Activated CD8-positive, alpha-beta memory T cell treated with anti-CD3 and anti-CD28 coated beads, Interleukin-2, amount 50 U/mL, for 4 hours (primary cell): Measurements from ENCODE around the gene MED27.
"Not testable (repeated sequence)": the region's sequence is repeated elsewhere in the genome, so short reads cannot be mapped to it uniquely, and the experiment has no call there.

ENCODE experiments used
- DNase-seq: peaks from one replicate; pipeline ENCODE4 v3.0.0-alpha.2; 2020

MED27 gene

DNA sequence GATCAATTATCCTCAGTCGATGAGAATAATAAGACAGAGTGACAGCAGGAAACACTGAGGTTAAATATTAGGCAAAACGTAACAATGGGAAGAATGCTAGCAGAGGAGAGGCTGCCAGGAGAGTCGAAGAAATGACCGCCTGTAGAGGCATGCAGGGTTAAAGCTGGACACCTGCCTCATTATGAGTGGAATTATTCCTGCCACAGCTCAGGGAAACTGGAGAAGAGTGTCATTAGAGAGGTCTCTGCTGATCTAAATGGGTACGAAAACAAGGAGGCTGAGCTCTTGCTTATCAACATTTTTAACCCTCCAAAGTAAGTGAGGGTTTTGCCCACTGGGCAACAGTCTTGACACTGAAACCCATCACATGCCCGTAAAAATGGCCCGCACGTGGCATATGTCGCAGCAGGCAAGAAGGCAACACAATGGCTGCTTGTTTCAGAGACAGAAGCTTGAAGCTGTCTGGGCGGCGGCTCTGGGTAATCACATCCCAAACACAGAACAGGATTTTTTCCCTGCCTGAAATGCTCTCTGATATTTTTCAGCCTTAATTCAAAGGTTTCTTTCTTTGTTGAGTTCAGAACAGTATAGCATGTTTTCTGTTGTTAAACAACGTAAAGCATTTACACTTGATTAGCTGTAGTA is 118.7 kb downstream of the MED27 start:
- DNase-seq = no peak

GRCh38 chr9:131960311-131960710 is 119.4 kb downstream of the MED27 start:
- no peak for DNase-seq

DNA sequence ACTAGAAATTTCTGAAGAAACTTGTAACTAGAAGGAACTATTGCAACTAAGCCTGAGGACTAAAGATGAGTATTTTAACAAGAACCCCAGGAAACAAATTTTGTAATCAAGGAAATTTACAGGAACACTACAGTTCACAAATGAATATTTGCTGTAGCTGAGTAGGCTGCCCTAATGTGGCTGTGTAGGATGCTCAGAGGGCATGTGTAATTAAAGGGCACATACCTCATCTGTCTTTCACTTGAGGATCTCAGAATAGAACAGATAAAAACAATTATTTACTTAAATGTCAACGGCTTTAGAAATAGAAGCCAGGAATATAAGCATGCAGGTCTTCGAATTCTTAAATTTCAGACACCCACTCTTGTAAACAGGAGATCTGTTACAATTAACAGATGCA is 119.8 kb downstream of the MED27 start:
- DNase-seq = no peak

DNA sequence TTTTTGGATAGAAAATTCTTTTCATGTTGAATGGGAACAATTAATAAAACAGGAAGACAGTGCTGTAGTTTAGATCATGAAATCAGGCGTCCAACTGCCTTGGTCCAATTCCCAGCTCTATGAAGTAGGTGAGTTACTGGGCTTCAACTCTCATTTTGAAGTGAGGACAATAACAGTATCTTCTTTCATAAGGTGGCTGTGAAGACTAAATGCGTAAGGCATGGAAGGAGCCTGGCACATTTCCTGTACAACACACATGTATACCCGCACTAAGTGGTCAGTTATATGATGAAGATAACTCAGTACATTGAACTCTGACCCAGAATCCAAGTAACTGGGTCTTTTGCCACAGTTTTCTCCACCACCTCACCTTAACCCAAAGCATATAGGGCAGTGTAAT is 120.6 kb downstream of the MED27 start:
- DNase-seq = no peak

DNA sequence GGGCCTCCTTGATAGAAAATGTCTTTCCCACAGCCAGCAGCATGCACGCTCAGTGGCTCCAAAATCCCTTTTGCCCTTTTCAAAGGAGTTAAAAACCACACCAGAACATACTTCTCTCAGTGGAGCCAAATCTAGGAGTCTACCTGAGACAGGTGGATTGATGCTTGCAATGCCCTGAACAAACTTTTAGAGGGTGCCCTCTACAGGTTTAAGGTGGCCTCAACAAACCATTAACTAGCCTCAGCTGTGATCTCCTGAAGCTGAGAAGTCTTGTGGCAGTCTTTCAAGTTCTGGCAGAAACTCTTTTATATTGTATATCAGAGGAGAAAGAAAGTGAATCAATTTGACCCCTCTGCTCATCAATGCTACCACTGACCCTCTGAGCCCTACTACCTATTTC is 125.4 kb downstream of the MED27 start:
- no peak for DNase-seq

DNA sequence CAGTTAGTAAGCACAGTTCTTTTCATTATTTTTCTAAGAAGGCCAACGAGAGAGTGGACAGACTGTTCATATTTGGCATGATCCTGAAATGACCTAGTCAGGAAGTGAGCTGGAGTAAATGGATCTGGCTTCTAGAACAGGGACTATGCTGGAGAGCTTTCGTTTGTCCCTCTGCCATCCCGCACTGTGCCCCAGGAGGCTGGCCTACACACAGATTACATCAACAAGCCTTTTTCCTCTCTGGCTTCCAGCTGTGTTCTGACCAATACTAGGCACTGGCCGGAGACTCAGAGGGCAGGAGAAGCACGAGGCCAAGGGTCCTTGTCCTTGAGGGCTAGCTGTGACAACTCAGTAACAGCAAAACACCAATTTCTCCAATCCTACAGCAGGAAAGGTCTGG is 127.8 kb downstream of the MED27 start:
- no peak for DNase-seq

- DNase-seq = no peak
Observed at GRCh38 chr9:131951155-131951554, 128.5 kb downstream of the MED27 start.

- no peak for DNase-seq
Observed at GRCh38 chr9:131950487-131950886, 129.2 kb downstream of the MED27 start.

GRCh38 chr9:131946180-131946579 is 133.5 kb downstream of the MED27 start:
- no peak for DNase-seq

- DNase-seq = no peak
Observed at GRCh38 chr9:131943351-131943841, 136.3 kb downstream of the MED27 start.

DNA sequence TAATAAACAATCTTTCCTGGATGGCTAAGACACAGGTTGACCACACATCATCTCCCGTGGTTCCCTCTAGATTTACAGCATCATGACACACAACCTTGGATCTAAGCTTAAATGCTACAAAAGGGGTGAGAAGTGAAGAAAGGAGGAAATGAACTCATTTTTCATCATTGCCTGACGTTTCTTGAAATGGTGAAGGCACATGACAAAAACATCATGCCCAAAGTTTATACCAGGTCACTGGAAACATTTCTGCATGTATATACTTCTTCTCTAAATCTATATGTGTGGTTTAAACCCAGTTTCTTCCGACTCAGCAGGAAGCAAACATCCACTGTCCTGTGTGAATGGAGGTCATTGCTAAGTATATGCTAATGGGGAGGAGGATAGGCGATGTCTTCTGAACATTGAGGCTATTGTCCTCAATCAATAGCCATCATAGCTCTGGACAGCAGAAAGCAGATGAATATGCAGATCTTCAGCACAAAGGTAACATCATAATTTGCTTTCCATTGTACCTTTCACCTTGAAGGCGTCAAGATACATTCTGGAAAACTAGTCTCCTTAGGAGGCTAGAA is 137.4 kb downstream of the MED27 start:
- DNase-seq = no peak

GRCh38 chr9:131937451-131937850 is 142.2 kb downstream of the MED27 start:
- DNase-seq = no peak

DNA sequence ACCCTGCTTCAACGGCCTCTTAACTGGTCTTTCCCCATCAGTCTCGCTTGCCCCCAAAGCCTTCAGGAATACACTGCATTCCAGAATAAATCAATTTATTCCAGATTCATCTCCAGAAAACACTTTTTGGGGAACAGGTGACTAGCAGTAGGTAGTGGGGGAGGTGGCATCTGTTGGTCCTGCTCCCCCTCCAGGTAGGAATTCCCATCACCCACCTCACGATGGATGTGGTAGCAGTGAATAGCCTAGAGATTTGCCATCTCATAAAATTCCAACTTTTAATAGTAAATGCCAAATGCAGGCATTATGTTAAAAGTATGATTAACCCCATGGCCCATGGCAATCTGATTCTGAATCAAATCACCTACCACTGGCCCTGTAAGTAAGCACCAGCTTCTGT is 142.7 kb downstream of the MED27 start:
- DNase-seq = no peak

DNA sequence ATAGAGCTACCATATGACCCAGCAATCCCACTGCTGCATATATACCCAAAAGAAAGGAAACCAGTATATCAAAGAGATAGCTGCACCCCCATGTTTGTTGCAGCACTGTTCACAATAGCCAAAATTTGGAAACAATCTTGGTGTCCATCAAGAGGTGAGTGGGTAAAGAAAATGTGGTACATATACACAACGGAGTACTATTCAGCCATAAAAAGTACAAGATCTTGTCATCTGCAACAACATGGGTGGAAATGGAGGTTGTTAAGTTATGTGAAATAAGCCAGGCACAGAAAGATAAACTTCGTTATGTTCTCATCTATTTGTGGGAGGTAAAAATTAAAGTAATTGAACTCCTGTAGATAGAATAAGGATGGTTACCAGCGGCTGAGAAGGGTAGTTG is 145.0 kb downstream of the MED27 start:
- DNase-seq = no peak

DNA sequence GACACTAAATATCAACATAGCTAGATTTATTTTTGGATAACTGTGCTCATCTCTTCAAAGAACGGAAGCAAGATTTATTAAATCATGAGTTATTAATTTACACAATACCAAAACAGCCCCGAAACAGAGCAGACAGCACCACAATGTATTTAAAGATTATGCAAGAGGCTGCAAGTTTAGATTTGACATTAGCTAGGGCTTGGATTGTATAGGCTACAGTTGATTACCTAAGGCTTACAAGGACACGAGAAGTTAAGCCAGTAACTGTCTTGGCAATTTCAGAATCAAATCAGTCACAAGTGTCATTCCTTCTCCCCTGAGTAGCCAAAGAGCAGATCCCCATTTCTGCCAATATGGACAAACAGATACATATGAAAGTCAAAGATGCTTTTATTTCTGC is 152.6 kb downstream of the MED27 start:
- no peak for DNase-seq

GRCh38 chr9:131926360-131926922 is 153.2 kb downstream of the MED27 start:
- DNase-seq = no peak

DNA sequence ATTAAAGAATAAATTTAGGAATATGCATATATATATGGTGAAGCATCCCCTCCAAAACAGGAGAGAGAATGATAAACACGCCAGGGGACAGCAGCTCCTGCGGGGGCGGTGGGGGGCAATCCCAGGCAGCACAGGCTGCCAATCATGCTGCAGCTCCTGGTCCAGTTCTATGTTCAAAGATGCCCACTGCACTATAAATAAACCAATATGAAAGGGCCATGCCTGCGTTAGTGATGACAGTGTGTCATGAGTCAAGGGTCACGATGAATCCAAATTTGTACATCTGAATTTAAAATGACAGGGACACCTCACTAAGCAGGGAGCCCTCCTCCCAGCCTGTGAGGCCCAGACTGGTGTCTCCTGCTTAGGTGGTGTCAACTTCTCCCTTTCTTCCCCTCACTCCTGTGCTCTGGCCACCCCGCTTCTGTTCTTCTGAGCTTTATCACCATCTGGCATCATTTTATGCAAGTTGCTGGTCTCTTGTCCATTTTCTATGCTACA is 153.9 kb downstream of the MED27 start:
- DNase-seq = no peak

- DNase-seq = no peak
Observed at GRCh38 chr9:131923766-131924165, 155.9 kb downstream of the MED27 start.

DNA sequence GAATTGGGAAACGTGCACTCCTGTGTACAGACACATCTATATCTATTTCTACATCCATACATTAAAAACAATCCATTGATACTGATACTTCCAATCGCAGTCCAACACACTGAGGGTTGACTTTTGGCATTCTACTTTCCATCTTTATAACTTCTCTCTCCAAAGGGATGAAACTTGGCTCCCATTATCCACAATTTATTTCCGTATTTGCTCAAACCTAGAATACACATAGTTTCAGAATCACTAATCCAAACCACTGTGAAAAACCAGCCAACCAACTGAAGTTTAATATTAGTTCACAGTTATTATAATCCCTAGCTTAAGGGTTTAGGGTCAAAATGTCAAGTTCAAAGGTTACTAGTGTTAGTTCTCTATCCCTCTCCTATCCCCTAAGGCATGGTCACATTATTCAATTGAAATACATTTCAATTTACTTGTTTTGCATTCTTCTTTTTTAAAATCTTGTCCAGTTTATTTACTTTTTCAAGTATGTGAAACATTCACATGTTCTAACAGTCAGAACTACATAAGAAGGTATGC is 156.5 kb downstream of the MED27 start:
- DNase-seq = no peak

DNA sequence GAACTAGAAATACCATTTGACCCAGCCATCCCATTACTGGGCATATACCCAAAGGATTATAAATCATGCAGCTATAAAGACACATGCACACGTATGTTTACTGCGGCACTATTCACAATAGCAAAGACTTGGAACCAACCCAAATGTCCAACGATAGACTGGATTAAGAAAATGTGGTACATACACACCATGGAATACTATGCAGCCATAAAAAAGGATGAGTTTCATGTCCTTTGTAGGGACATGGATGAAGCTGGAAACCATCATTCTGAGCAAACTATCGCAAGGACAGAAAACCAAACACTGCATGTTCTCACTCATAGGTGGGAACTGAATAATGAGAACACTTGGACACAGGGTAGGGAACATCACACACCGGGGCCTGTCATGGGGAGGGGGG is 158.0 kb downstream of the MED27 start:
- not testable (repeated sequence) for DNase-seq

DNA sequence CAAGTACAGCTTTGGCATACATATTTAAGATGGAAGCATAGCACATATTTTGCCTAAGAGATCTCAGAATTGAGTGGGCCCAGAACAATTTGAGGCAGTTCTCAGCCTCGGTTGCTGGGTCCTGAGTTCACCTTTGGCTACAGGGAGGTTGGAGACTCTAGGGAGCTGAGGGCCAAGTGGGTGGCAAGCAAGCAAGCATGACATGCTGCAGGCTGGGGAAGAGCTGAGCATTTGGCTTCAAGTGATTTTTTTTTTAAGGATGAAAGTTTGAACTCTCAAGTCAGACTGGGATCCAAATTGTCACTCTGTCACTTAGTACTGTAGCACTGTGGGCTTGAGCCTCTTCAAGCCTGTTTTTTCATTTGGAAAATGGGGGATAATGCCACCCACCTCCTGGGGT is 160.5 kb downstream of the MED27 start:
- no peak for DNase-seq

- no peak for DNase-seq
Observed at GRCh38 chr9:131918481-131918880, 161.2 kb downstream of the MED27 start.

GRCh38 chr9:131917009-131917408 is 162.7 kb downstream of the MED27 start:
- no peak for DNase-seq

- DNase-seq = no peak
Observed at GRCh38 chr9:131915181-131915580, 164.5 kb downstream of the MED27 start.
